Naive thymus-derived CD8-positive, alpha-beta T cell (primary cell): ENCODE measurements around the gene SLC38A3. TPM values are rescaled to one million over a fixed set of nuclear protein-coding genes. Genes with fewer than 3 reads are reported as not detected.
"Not testable (repeated sequence)": the region's sequence is repeated elsewhere in the genome, so short reads cannot be mapped to it uniquely, and the experiment has no call there.

Source experiments
- ATAC-seq, 2 donors: fragments of 150-1000 bp; cut with Tn5 transposase in 1 of 2; sonication (Bioruptor Pico), chemical (Tn5 transposase) in 1 of 2; 1 replicate in 1 of 2; 2 replicates in 1 of 2; pipeline ENCODE4 v1.10.0; 2021; ENCODE audit warnings: mild to moderate bottlenecking in 2 of 2, moderate library complexity in 2 of 2
- POLR2A ChIA-PET: fragments of 350-600 bp; sonication (Branson Sonifier 250); formaldehyde crosslinking; loops from one replicate; lab custom pipeline; 2021; ENCODE audit warnings: antibody characterized with exemption; lab: Charles Lee
- DNase-seq, 10 donors: peaks; one replicate each; pipeline versions ENCODE4 v3.0.0 to v3.0.0-alpha.2; 2020 to 2022
- H3K27ac Mint-ChIP-seq, 10 donors: one replicate each; pipeline ENCODE4 v1.8.0; 2020 to 2022; ENCODE audit warnings: mild to moderate bottlenecking in 10 of 10, mixed read lengths in 10 of 10, moderate library complexity in 4 of 10, inconsistent platforms in 1 of 10
- H3K27me3 Mint-ChIP-seq, 5 donors: one replicate each; pipeline ENCODE4 v1.8.0; 2021 to 2022; ENCODE audit warnings: mixed read lengths in 5 of 5
- H3K36me3 Mint-ChIP-seq, 3 donors: one replicate each; pipeline ENCODE4 v1.8.0; 2020 to 2022; ENCODE audit warnings: mixed read lengths in 3 of 3, mild to moderate bottlenecking in 2 of 3, inconsistent platforms in 1 of 3
- H3K4me1 Mint-ChIP-seq, 4 donors: one replicate each; pipeline ENCODE4 v1.8.0; 2021 to 2022; ENCODE audit warnings: mixed read lengths in 4 of 4
- H3K4me3 Mint-ChIP-seq, 10 donors: one replicate each; pipeline ENCODE4 v1.8.0; 2020 to 2022; ENCODE audit warnings: mild to moderate bottlenecking in 10 of 10, mixed read lengths in 10 of 10, moderate library complexity in 6 of 10, inconsistent platforms in 1 of 10
- H3K9me3 Mint-ChIP-seq, 9 donors: one replicate each; pipeline ENCODE4 v1.8.0; 2020 to 2022; ENCODE audit warnings: mixed read lengths in 9 of 9, mild to moderate bottlenecking in 3 of 9, inconsistent platforms in 1 of 9, moderate library complexity in 1 of 9
- polyA plus RNA-seq, 3 donors: library from polyadenylated mRNA; unstranded; fragments of 300-500 nt; fragmentation: Illumina TruSeq; gene quantifications; one replicate each; pipeline ENCODE4 v1.2.3, GENCODE V29; 2021
- total RNA-seq, 8 experiments: library from RNA in 2 of 8; stranded (reverse) in 2 of 8; gene quantifications; one replicate each; pipeline ENCODE4 v1.2.3 and lab custom pipeline; 2021 to 2026

The SLC38A3 gene
- total and polyA plus RNA-seq, 5 experiments from 2014 or later = not detected

DNA sequence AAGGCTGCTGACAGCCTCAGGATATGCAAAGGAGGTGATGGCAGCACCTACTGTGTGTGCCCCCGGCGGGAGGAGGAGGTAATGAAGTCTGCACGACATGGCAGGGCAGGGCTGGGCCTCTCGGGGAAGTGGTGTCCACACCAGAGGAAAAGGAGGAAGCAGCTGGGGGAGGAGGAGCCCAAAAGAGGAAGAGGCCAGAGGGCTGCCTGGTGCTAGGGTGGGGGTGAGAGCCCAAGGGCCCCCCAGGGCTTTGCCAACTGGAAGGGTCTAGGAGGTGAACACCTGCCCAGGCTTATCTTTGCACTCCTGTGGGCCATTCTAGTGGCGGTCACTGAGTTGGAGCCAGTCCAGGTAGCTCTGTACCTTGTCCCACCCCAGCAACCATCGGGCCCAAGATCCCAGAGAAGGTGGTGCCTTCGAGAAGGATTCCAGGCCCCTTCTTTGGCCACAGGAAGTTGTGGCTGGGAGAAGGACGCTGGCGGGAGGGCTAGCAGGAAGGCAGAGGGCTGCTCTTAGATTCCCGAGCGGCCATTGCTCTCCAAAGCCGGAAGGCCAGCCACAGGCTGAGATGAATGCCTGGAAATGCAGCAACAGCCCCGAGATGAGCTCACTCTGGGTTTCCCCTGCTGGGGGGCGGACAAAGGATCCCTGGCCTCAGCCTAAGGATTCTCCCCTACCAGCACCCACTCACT lies 37.9 kb downstream of the SLC38A3 start:
- ATAC-seq = no peak
- Mint-ChIP-seq H3K27me3 (no peaks in the 10 kb centered on the region), H3K4me3 (peak overlapping the region; percentile 57 to 80 (median 76)), H3K4me1 (peaks cover 38 to 93% (median 89%) of the 10 kb centered on the region in 4 donors), H3K36me3 (peaks cover 0 to 26% (median 2%) of the 10 kb centered on the region in 3 donors), H3K9me3 (no peaks in the 10 kb centered on the region), H3K27ac (peak overlapping the region; percentile 92 to 96 (median 93))
- POLR2A ChIA-PET = interaction anchor here (0.7 to 4.4 kb wide), 7 partner anchors 9 to 99 kb away, joined by 3 to 50 read pairs (median 4); no protein-coding TSS in a partner anchor
- DNase-seq = peak in 2 of 10 donors; percentile 24 to 32

DNA sequence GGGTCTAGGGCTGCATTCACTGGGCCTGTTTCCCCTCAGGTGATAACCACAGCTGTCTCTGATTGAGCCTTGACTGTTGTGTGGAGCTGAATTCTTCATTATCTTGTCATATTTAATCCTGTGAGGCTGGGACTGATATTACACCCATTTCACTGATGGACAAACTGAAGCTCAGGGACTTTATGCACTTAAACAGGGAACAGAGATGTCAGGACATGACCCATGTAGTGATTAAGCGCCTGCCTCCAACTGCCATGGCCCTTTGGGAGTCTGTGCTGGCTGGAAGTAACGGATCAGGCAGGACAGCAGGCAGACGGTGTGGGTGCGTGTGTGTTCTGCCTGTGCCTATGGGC lies 38.4 kb downstream of the SLC38A3 start:
- DNase-seq (no peak), ATAC-seq (no peak)
- Mint-ChIP-seq H3K9me3 (no peaks in the 10 kb centered on the region), H3K27me3 (no peaks in the 10 kb centered on the region), H3K36me3 (peaks cover 0 to 27% (median 2%) of the 10 kb centered on the region in 3 donors), H3K4me3 (peak overlapping the region in 7 of 10 donors; percentile 14 to 54 (median 43)), H3K4me1 (peaks cover 39 to 95% (median 87%) of the 10 kb centered on the region in 4 donors), H3K27ac (peak overlapping the region; percentile 56 to 96 (median 93))
- POLR2A ChIA-PET = interaction anchor here (0.7 to 4.4 kb wide), 7 partner anchors 8 to 99 kb away, joined by 3 to 50 read pairs (median 4); partner anchors contain the start of gene GNAI2

DNA sequence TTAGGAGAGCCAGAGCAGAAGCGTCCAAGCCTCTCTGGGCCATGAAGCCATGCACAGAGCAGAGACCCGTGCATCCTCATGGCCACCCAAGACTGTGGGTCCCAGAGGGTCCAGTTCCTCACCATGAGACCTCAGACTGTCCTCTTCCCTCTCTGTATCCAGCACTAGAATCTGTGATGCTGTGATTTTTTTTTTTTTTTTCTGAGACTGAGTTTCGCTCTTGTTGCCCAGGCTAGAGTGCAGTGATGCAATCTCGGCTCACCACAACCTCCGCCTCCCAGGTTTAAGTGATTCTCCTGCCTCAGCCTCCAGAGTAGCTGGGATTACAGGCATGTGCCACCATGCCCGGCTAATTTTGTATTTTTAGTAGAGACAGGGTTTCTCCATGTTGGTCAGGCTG lies 39.7 kb downstream of the SLC38A3 start:
- POLR2A ChIA-PET = interaction anchor here (1.0 kb wide), 1 partner anchor 16 kb away, joined by 5 read pairs; no protein-coding TSS in a partner anchor
- not testable (repeated sequence) for H3K27me3 Mint-ChIP-seq, H3K9me3 Mint-ChIP-seq, ATAC-seq, DNase-seq
- Mint-ChIP-seq H3K36me3 (peaks cover 0 to 28% (median 2%) of the 10 kb centered on the region in 3 donors), H3K4me3 (peak overlapping the region in 9 of 10 donors; percentile 19 to 89 (median 68)), H3K4me1 (peaks cover 34 to 90% (median 80%) of the 10 kb centered on the region in 4 donors), H3K27ac (peak overlapping the region; percentile 66 to 97 (median 95))

DNA sequence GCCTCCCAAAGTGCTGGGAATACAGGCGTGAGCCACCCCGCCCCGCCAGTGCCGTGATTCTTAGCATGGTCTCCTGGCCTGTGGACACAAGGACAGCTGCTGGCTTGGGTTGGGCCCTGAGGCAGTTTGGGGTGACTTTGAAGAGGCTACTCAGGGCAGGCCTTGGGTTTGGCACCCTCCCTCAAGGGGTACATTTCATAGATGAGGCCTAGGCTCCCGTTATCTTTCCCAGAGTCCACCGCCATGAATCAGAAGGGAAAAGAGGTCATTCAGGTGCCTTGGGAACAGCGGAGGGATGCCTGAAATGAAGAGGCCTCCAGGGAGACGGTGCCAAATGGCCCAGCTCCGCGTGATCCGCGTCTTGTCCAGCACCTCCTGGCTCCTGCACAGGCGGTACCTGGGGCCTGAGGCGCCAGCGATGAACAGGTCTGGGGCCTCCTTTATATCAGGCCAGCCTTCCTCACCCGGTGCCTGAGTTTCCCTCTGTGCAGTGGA lies 40.2 kb downstream of the SLC38A3 start:
- peak overlapping the region in 9 of 10 donors; percentile 22 to 89 (median 84) for H3K4me3 Mint-ChIP-seq
- no peak for DNase-seq
- H3K4me1 Mint-ChIP-seq = peaks cover 33 to 90% (median 79%) of the 10 kb centered on the region in 4 donors
- H3K27ac Mint-ChIP-seq = peak overlapping the region; percentile 66 to 97 (median 95)
- POLR2A ChIA-PET = no interaction called here
- no peak for ATAC-seq
- H3K36me3 Mint-ChIP-seq = peaks cover 0 to 27% (median 0%) of the 10 kb centered on the region in 3 donors
- no peaks in the 10 kb centered on the region for H3K27me3 Mint-ChIP-seq
- no peaks in the 10 kb centered on the region for H3K9me3 Mint-ChIP-seq

DNA sequence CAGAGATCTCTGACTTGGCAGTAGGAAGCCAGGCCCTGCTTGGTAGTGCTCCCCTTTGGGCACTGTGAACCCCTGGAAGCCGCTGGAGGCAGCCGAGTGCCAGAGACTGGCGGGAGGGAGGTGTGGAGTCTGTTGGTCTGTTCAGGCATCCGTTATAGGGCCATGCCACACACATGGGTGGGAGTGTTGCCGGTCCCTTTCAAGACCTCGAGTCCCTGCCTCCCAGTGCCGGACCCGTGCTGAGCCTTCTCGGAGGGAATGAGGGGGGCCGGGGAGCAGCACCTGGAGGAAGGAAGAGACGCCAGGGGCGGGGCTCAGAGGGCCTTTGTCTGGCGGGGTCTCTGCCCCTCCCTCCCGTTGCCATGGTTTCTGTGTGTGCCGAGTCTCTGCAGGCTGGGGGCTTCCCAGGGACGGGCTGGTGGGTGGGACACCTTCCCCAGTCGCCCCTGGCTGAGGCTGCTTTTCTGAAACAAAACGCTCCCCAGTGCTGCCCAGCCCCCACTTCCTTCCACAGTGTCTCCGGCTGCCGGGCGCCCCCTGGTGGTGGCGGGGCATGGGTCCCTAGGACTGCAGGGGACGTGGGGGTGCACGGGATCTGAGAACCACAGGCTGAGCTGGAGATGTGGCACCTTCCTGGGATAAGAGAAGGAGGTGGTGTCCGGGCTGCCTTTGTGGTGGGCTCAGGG lies 40.9 kb downstream of the SLC38A3 start:
- Mint-ChIP-seq H3K4me3 (peak overlapping the region; percentile 72 to 89 (median 83)), H3K4me1 (peaks cover 34 to 90% (median 82%) of the 10 kb centered on the region in 4 donors), H3K36me3 (peaks cover 0 to 32% (median 0%) of the 10 kb centered on the region in 3 donors), H3K27me3 (no peaks in the 10 kb centered on the region), H3K9me3 (no peaks in the 10 kb centered on the region), H3K27ac (peak overlapping the region; percentile 43 to 97 (median 95))
- ATAC-seq (peak; percentile 83 to 87), DNase-seq (peak; percentile 92 to 99 (median 95))
- POLR2A ChIA-PET = interaction anchor here (0.6 to 4.0 kb wide), 13 partner anchors 9 to 54 kb away, joined by 3 to 72 read pairs (median 4); partner anchors contain the start of genes GNAI2, HYAL3, IFRD2 and NAA80

DNA sequence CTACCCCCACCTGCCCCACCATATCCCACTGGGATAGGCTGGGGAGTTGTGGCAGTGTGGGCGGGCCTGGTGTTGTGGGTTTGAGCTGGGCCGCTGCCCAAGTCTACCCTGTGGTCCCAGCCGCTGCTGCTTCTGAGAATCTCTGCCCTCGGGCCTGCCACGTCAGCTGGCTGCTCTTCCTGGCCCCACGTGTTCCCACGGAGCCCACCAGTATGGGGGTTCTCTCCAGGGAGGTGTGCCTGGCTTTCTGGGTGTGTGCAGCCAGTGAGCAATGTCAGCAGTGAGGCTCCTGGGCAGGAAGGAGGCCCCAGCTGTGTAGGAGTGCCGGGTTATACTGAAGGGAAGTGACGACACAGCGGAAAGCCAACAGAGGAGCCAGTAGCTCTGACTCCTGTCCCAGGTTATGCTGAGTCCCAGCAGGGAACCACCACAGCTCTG lies 41.5 kb downstream of the SLC38A3 start:
- H3K4me3 Mint-ChIP-seq = peak overlapping the region; percentile 72 to 89 (median 83)
- DNase-seq = peak in 9 of 10 donors; percentile 56 to 88 (median 79)
- no peaks in the 10 kb centered on the region for H3K9me3 Mint-ChIP-seq
- H3K27ac Mint-ChIP-seq = peak overlapping the region; percentile 90 to 97 (median 95)
- peaks cover 34 to 89% (median 82%) of the 10 kb centered on the region in 4 donors for H3K4me1 Mint-ChIP-seq
- peaks cover 0 to 34% (median 0%) of the 10 kb centered on the region in 3 donors for H3K36me3 Mint-ChIP-seq
- no peaks in the 10 kb centered on the region for H3K27me3 Mint-ChIP-seq
- peak; percentile 78 to 85 for ATAC-seq
- POLR2A ChIA-PET = interaction anchor here (0.5 to 4.0 kb wide), 14 partner anchors 8 to 53 kb away, joined by 3 to 72 read pairs (median 4); partner anchors contain the start of genes GNAI2, HYAL3, IFRD2 and NAA80

DNA sequence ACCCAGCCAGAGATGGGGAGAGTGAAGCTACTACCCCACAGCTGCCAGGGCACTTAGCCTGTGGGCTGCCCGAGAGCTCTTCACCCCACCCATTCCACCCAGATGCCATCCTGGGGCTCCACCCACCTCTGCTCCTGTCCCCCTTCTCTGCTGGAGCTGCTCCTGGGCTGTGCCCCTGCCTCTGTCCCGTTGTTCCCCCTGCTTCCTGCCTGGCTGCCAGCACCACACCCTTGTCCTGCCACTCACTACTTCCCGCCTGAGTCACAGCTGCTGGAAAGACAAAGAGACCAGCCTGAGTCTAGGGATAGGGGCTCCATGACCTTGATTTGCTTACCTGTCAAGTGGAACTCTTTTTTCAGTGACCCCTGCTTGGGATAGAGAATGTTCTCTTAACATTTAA lies 43.3 kb downstream of the SLC38A3 start:
- Mint-ChIP-seq H3K9me3 (no peaks in the 10 kb centered on the region), H3K27me3 (no peaks in the 10 kb centered on the region), H3K4me1 (peaks cover 27 to 76% (median 69%) of the 10 kb centered on the region in 4 donors), H3K27ac (peak overlapping the region; percentile 63 to 96 (median 90)), H3K4me3 (peak overlapping the region in 3 of 10 donors; percentile 19 to 61 (median 60)), H3K36me3 (peaks cover 0 to 37% (median 0%) of the 10 kb centered on the region in 3 donors)
- POLR2A ChIA-PET = interaction anchor here (0.5 to 4.0 kb wide), 4 partner anchors 12 to 941 kb away, joined by 4 to 72 read pairs (median 6); partner anchors contain the start of gene GNAI2
- ATAC-seq (no peak), DNase-seq (no peak)

DNA sequence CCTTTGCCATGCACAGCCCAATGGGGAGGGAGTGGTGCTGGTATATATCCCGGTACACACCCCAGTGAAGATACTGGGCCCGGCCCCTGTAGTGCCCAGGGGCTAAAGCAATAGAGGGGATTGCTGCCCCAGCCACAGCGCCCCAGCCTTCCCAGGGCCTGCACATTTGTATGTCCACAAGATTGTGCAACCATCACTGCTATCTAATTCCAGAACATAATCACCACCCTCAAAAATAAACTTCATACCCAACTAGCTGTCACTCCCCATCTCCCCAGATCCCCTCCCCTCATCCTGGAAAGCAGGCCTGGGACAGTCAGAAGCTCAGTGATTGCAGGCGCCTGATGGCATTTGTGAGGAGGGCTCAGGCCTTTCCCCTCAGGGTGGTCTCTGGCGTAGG lies 44.4 kb downstream of the SLC38A3 start:
- Mint-ChIP-seq H3K9me3 (no peaks in the 10 kb centered on the region), H3K4me1 (peaks cover 26 to 72% (median 66%) of the 10 kb centered on the region in 4 donors), H3K27ac (peak overlapping the region; percentile 36 to 94 (median 79)), H3K36me3 (peaks cover 0 to 37% (median 0%) of the 10 kb centered on the region in 3 donors), H3K27me3 (no peaks in the 10 kb centered on the region), H3K4me3 (no peak overlapping the region)
- DNase-seq = no peak
- POLR2A ChIA-PET = interaction anchor here (0.8 to 4.0 kb wide), 4 partner anchors 9 to 49 kb away, joined by 3 to 72 read pairs (median 6); partner anchors contain the start of gene GNAI2
- ATAC-seq = no peak

DNA sequence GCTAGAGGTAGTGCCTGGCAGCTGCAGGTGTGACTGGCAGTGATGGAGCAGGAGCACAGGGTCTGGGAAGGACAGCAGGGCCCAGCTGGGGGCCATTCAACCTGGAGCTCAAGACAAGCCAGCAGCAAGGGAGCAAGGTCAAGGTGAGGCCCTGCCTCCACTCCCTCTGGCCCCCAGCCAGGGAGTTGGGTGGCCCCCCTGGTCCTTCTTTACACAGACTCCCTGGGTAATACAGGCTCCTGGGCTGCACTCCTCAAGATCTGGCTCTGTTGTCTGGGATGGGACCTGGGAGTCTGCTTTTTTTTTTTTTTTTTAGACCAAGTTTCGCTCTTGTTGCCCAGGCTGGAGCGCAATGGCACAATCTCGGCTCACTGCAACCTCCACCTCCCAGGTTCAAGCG lies 45.4 kb downstream of the SLC38A3 start:
- Mint-ChIP-seq H3K27ac (peak overlapping the region in 8 of 10 donors; percentile 57 to 91 (median 80)), H3K9me3 (no peaks in the 10 kb centered on the region)

DNA sequence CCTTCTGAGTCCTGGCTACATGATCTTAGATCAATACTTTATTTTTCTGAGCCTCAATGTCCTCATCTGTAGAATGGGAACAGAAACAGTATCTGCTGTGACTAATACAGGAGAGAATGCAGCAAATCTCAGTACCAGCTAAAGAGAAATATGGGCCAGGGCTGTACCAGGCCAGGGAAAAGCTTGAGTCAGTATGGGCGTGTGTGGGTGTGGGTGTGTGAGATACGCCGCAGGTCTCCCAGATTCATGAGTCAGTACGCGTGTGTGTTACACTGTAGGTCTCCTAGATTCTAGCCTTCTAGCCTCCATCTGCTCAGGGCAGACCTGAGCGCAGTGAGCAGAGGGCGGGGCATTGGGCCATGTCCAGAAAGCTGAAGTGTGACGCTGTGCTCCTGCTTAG lies 46.1 kb downstream of the SLC38A3 start:
- H3K9me3 Mint-ChIP-seq = no peaks in the 10 kb centered on the region
- H3K27me3 Mint-ChIP-seq = no peaks in the 10 kb centered on the region
- H3K27ac Mint-ChIP-seq = peak overlapping the region; percentile 2 to 88 (median 76)
- H3K4me1 Mint-ChIP-seq = peaks cover 17 to 57% (median 51%) of the 10 kb centered on the region in 4 donors
- H3K36me3 Mint-ChIP-seq = peaks cover 0 to 40% (median 0%) of the 10 kb centered on the region in 3 donors
- DNase-seq (no peak), ATAC-seq (no peak)
- H3K4me3 Mint-ChIP-seq = peak overlapping the region in 2 of 10 donors; percentile 27 to 39
- POLR2A ChIA-PET = interaction anchor here (1.1 kb wide), 1 partner anchor 21 kb away, joined by 3 read pairs; no protein-coding TSS in a partner anchor

More for the DNA sequence above, 45.4 kb downstream of the SLC38A3 start:
- Mint-ChIP-seq H3K4me1 (peaks cover 21 to 64% (median 57%) of the 10 kb centered on the region in 4 donors), H3K27me3 (no peaks in the 10 kb centered on the region), H3K36me3 (peaks cover 0 to 39% (median 0%) of the 10 kb centered on the region in 3 donors), H3K4me3 (peak overlapping the region in 4 of 10 donors; percentile 14 to 49 (median 24))
- ATAC-seq (no peak), DNase-seq (no peak)
- POLR2A ChIA-PET = interaction anchor here (0.5 to 1.3 kb wide), 4 partner anchors 10 to 48 kb away, joined by 3 to 5 read pairs (median 3); no protein-coding TSS in a partner anchor

DNA sequence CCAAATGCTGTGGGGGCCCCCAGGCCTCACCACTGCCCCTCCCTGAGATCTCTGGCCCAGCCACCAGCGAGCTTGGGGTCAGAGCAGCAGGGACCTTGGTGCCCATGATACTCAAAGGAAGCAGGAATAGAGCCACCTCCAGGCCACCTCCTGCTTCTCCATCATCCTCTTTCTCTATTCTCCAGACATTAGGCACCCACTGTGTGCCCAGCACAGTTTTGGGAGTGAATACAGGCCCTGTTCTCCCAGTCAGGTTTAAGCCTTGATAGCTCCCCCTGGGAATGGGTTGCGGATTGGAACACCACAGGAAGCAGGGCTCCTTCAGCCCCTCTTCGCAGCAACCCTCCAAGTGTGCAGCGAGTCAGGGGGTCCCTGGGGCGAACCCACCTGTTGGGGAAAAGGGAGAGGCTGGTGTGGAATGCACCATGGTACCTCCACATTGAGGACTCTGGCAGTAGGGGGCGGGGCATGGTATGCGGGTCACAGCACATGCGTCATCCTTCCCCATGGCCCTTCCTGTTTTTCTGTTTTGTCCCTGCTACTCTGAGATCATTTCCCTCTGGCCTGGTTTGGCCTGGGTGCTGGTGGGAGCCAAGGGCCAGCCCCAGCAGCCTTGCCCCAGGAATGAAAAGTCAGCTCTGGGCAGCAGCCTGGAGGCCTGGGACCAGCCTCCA lies 49.6 kb downstream of the SLC38A3 start:
- POLR2A ChIA-PET = interaction anchor here (0.6 to 3.0 kb wide), 6 partner anchors 8 to 268 kb away, joined by 4 to 8 read pairs (median 4); partner anchors contain the start of gene GNAI2
- ATAC-seq (no peak), DNase-seq (no peak)
- Mint-ChIP-seq H3K4me3 (no peak overlapping the region), H3K4me1 (peaks cover 9 to 44% (median 33%) of the 10 kb centered on the region in 4 donors), H3K27ac (peak overlapping the region in 3 of 10 donors; percentile 21 to 40 (median 22)), H3K9me3 (no peaks in the 10 kb centered on the region), H3K27me3 (no peaks in the 10 kb centered on the region), H3K36me3 (peaks cover 0 to 57% (median 3%) of the 10 kb centered on the region in 3 donors)
